HL-60 (cell line): Measurements from ENCODE around the gene FAM83G.

ENCODE experiments used
- DNase-seq, 2 experiments: peaks; one replicate each; pipeline ENCODE4 v3.0.0-alpha.2; 2010 to 2020; ENCODE audit warnings: low read depth in 1 of 2, low spot score in 1 of 2
- H3K27ac ChIP-seq: fragments of 250-450 bp; sonication (Bioruptor Pico); replicated peaks from 2 replicates; pipeline ENCODE4 v1.5.1; 2020; ENCODE audit warnings: mild to moderate bottlenecking, moderate library complexity
- H3K27me3 ChIP-seq: fragments of 250-450 bp; sonication (Bioruptor Pico); 2 replicates; pipeline ENCODE4 v1.5.1; 2021; ENCODE audit warnings: mild to moderate bottlenecking, moderate library complexity; ENCODE audit not compliant: insufficient read depth, poor library complexity, severe bottlenecking
- H3K4me3 ChIP-seq: replicated peaks from 2 replicates; pipeline ENCODE4 v1.5.1; 2011; ENCODE audit warnings: mild to moderate bottlenecking, control low read depth, low read length; ENCODE audit not compliant: insufficient read depth
- CTCF ChIP-seq: IDR thresholded peaks from one replicate; pipeline ENCODE4 v1.5.1; 2011; ENCODE audit warnings: low read length, control low read depth, inconsistent platforms; ENCODE audit not compliant: insufficient read depth
- GABPA ChIP-seq: IDR thresholded peaks from 2 replicates; pipeline ENCODE4 v1.6.1; 2012; ENCODE audit warnings: low read depth
- POLR2AphosphoS5 ChIP-seq: IDR thresholded peaks from 2 replicates; pipeline ENCODE4 v1.6.1; 2012; ENCODE audit warnings: low read depth
- REST ChIP-seq: IDR thresholded peaks from 2 replicates; pipeline ENCODE4 v1.6.1; 2012; ENCODE audit warnings: low read depth; ENCODE audit not compliant: insufficient replicate concordance
- SPI1 ChIP-seq: IDR thresholded peaks from 2 replicates; pipeline ENCODE4 v1.6.1; 2012; ENCODE audit warnings: low read depth, mild to moderate bottlenecking, borderline replicate concordance

FAM83G gene

GRCh38 chr17:18999394-18999793 is 5.2 kb downstream of the FAM83G start:
- Histone ChIP-seq H3K4me3 (no peak overlapping the region), H3K27ac (no peak overlapping the region), H3K27me3 (no peaks in the 10 kb centered on the region)
- no peak for DNase-seq
- TF ChIP-seq POLR2AphosphoS5 (no peak), GABPA (no peak), CTCF (no peak), REST (no peak), SPI1 (no peak)

- Histone ChIP-seq H3K27me3 (no peaks in the 10 kb centered on the region), H3K4me3 (no peak overlapping the region), H3K27ac (no peak overlapping the region)
- DNase-seq = no peak
- TF ChIP-seq POLR2AphosphoS5 = no peak
- no peak for TF ChIP-seq CTCF
- no peak for TF ChIP-seq GABPA
- no peak for TF ChIP-seq REST
Measured at GRCh38 chr17:18997650-18998196, 6.8 kb downstream of the FAM83G start.

- Histone ChIP-seq H3K27ac (no peak overlapping the region), H3K4me3 (no peak overlapping the region), H3K27me3 (no peaks in the 10 kb centered on the region)
- no peak for DNase-seq
- no peak for TF ChIP-seq POLR2AphosphoS5
- TF ChIP-seq GABPA = no peak
- no peak for TF ChIP-seq REST
- no peak for TF ChIP-seq SPI1
- TF ChIP-seq CTCF = no peak
Measured at GRCh38 chr17:18996458-18996857, 8.1 kb downstream of the FAM83G start.
